NOMO-1 treated with DMSO at 0.1 percent for 48 hours (cell line): ENCODE measurements around the gene SLC27A2.
A peak's percentile ranks its signal among the peaks of the same experiment; 100 is the strongest.
"Not testable (repeated sequence)": the region's sequence is repeated elsewhere in the genome, so short reads cannot be mapped to it uniquely, and the experiment has no call there.

ENCODE experiments used
- DNase-seq: peaks from one replicate; lab custom pipeline; 2025; ENCODE audit not compliant: unreplicated experiment; lab: John Stamatoyannopoulos, UW

Gene SLC27A2

GRCh38 chr15:50181969-50182218 is at the start of gene SLC27A2:
Gene SLC27A2, plus strand, starts transcription at chr15:50182196. Its CDS starts 232 bp downstream, at chr15:50182428.
- DNase-seq = no peak

GRCh38 chr15:50132251-50132984 is 49.6 kb upstream of the SLC27A2 start:
- peak; percentile 85 for DNase-seq

- DNase-seq = peak; percentile 87
Measured at GRCh38 chr15:50134524-50135024, 47.4 kb upstream of the SLC27A2 start.

- DNase-seq = no peak
Measured at GRCh38 chr15:50135031-50135551, 46.9 kb upstream of the SLC27A2 start.

- DNase-seq = peak; percentile 50
Measured at GRCh38 chr15:50137330-50137761, 44.6 kb upstream of the SLC27A2 start.

- no peak for DNase-seq
Measured at GRCh38 chr15:50137893-50138292, 44.1 kb upstream of the SLC27A2 start.

- no peak for DNase-seq
Measured at GRCh38 chr15:50138391-50138790, 43.6 kb upstream of the SLC27A2 start.

GRCh38 chr15:50140098-50140497 is 41.9 kb upstream of the SLC27A2 start:
- DNase-seq = no peak

- no peak for DNase-seq
Measured at GRCh38 chr15:50140983-50141382, 41.0 kb upstream of the SLC27A2 start.

- no peak for DNase-seq
Measured at GRCh38 chr15:50141856-50142255, 40.1 kb upstream of the SLC27A2 start.

- DNase-seq = no peak
Measured at GRCh38 chr15:50143255-50143860, 38.6 kb upstream of the SLC27A2 start.

GRCh38 chr15:50144341-50145120 is 37.5 kb upstream of the SLC27A2 start:
- no peak for DNase-seq

- DNase-seq = peak; percentile 41
Measured at GRCh38 chr15:50145451-50145872, 36.5 kb upstream of the SLC27A2 start.

- no peak for DNase-seq
Measured at GRCh38 chr15:50146632-50147031, 35.4 kb upstream of the SLC27A2 start.

- DNase-seq = no peak
Measured at GRCh38 chr15:50148362-50148963, 33.5 kb upstream of the SLC27A2 start.

- DNase-seq = no peak
Measured at GRCh38 chr15:50149090-50149489, 32.9 kb upstream of the SLC27A2 start.

GRCh38 chr15:50150349-50150748 is 31.6 kb upstream of the SLC27A2 start:
- no peak for DNase-seq

GRCh38 chr15:50150851-50151250 is 31.1 kb upstream of the SLC27A2 start:
- DNase-seq = no peak

GRCh38 chr15:50151476-50151875 is 30.5 kb upstream of the SLC27A2 start:
- DNase-seq = no peak

- DNase-seq = not testable (repeated sequence)
Measured at GRCh38 chr15:50158236-50158635, 23.8 kb upstream of the SLC27A2 start.
